ENCODE measurements around the gene C11orf71. TPM values are rescaled to one million over a fixed set of nuclear protein-coding genes. Genes with fewer than 3 reads are reported as not detected.

Gene C11orf71
- total RNA-seq, 6 donors from 2014 or later, result 6.2 to 16.8 (median 8.3) TPM

DNA sequence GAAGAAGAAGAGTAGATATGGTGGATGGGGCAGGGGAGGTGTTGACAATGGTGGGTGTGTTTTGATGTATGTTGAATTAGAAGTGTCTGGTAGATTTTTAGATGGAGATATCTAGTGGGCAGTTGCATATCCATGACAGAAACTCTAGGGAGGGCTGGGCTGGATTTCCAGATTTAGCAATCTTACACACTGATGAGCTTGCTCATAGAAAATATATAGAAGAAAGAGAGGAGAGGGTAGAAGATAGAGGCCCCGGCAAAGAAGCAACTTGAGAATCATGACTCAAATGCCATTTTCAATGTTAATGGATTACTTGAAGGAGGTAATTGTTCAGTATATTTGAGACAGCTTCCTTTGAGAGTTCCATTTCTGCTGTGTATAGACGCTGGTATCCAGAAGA, 47.1 kb upstream of the C11orf71 start:
- Histone ChIP-seq H3K9me3 (no peaks in the 10 kb centered on the region), H3K27ac (no peak overlapping the region), H3K4me3 (no peak overlapping the region), H3K27me3 (no peaks in the 10 kb centered on the region), H3K36me3 (peaks cover 0 to 45% (median 15%) of the 10 kb centered on the region in 4 donors), H3K4me1 (no peaks in the 10 kb centered on the region)
- TF ChIP-seq, protein P1, sequence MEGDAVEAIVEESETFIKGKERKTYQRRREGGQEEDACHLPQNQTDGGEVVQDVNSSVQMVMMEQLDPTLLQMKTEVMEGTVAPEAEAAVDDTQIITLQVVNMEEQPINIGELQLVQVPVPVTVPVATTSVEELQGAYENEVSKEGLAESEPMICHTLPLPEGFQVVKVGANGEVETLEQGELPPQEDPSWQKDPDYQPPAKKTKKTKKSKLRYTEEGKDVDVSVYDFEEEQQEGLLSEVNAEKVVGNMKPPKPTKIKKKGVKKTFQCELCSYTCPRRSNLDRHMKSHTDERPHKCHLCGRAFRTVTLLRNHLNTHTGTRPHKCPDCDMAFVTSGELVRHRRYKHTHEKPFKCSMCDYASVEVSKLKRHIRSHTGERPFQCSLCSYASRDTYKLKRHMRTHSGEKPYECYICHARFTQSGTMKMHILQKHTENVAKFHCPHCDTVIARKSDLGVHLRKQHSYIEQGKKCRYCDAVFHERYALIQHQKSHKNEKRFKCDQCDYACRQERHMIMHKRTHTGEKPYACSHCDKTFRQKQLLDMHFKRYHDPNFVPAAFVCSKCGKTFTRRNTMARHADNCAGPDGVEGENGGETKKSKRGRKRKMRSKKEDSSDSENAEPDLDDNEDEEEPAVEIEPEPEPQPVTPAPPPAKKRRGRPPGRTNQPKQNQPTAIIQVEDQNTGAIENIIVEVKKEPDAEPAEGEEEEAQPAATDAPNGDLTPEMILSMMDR (IDR thresholded peaks at IDR 0.05), result no peak
- TF ChIP-seq EP300 (IDR thresholded peaks at IDR 0.05) (no peak), POLR2AphosphoS5 (IDR thresholded peaks at IDR 0.05) (no peak), POLR2A (IDR thresholded peaks at IDR 0.05) (no peak)
- 93 to 94% methylated on average over 2 of the region's 2 CpGs for WGBS, 2 donors
- ATAC-seq (ENCODE audit: low FRiP score in 2 of 2), result no peak
- no peak for DNase-seq

DNA sequence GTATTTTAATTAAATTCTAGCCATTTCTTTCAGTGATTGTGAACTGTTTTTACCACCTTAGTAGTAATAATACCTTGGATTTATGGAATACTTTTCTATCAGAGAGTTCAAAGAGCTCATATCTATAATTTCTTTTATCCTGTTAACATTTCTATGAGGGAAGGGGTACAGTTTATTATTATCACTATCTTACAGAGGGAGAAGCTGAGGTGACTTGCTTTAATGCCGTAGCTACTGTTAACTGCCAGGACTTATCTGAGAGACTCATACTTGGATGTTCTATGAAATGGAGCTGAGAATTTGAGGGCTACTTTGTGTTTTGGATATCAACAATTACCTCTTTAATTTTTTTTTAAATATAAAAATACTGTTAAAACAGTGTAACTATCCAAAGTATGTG, 42.2 kb upstream of the C11orf71 start:
- TF ChIP-seq, protein P1 (IDR thresholded peaks at IDR 0.05), result no peak
- Histone ChIP-seq H3K27ac (no peak overlapping the region), H3K27me3 (no peaks in the 10 kb centered on the region), H3K36me3 (peaks cover 0 to 16% (median 7%) of the 10 kb centered on the region in 4 donors), H3K4me1 (peaks cover 16 to 20% (median 18%) of the 10 kb centered on the region in 4 donors), H3K9me3 (no peaks in the 10 kb centered on the region), H3K4me3 (no peak overlapping the region)
- WGBS, 2 donors, result 97 to 100% methylated on average over 1 of the region's 1 CpG
- DNase-seq, result no peak
- no peak for ATAC-seq (ENCODE audit: low FRiP score in 2 of 2)

DNA sequence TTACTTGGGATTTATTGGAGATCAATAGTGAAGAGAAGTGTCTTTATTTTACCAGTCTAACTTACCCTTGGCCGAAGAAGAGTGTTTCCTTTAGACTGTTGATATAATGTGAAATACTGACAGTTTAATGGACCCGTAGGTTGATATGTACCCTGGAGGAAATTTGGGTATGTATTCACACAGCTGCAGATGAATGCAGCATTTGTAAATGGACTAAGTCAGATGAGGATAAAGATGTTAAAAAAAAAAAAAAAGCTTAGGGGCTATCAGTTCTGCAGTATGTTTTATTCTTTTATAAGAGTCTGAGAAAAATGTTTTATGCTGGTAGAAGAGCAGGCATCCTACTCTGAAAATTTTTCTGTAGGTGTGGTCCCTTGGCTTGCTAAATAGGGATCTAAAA, 41.6 kb upstream of the C11orf71 start:
- ATAC-seq (ENCODE audit: low FRiP score in 2 of 2) (no peak), DNase-seq (no peak)
- Histone ChIP-seq H3K27me3 (no peaks in the 10 kb centered on the region), H3K4me1 (peaks cover 16 to 20% (median 18%) of the 10 kb centered on the region in 4 donors), H3K36me3 (peaks cover 0 to 16% (median 7%) of the 10 kb centered on the region in 4 donors), H3K9me3 (no peaks in the 10 kb centered on the region), H3K27ac (no peak overlapping the region), H3K4me3 (no peak overlapping the region)
- 87 to 90% methylated on average over 2 of the region's 2 CpGs for WGBS, 2 donors
- TF ChIP-seq POLR2A (IDR thresholded peaks at IDR 0.05), result no peak
- no peak for TF ChIP-seq POLR2AphosphoS5 (IDR thresholded peaks at IDR 0.05)
- no peak for TF ChIP-seq EP300 (IDR thresholded peaks at IDR 0.05)
- TF ChIP-seq, protein P1 (IDR thresholded peaks at IDR 0.05), result no peak

- 76 to 86% methylated on average over 7 of the region's 7 CpGs for WGBS, 2 donors
- H3K4me3 ChIP-seq, result peak overlapping the region in 1 of 4 donors; percentile 96
- no peaks in the 10 kb centered on the region for H3K27me3 ChIP-seq
- DNase-seq (no peak), ATAC-seq (ENCODE audit: low FRiP score in 2 of 2) (no peak)
- H3K9me3 ChIP-seq, result no peaks in the 10 kb centered on the region
- H3K4me1 ChIP-seq, result peaks cover 16 to 20% (median 18%) of the 10 kb centered on the region in 4 donors
- H3K36me3 ChIP-seq, result peaks cover 0 to 11% (median 4%) of the 10 kb centered on the region in 4 donors
- TF ChIP-seq EP300 (IDR thresholded peaks at IDR 0.05), result no peak
- no peak for TF ChIP-seq POLR2A (IDR thresholded peaks at IDR 0.05)
- no peak for TF ChIP-seq POLR2AphosphoS5 (IDR thresholded peaks at IDR 0.05)
- TF ChIP-seq, protein P1 (IDR thresholded peaks at IDR 0.05), result no peak
- no peak overlapping the region for H3K27ac ChIP-seq
These were observed 40.9 kb upstream of the C11orf71 start for GRCh38 chr11:114440971-114441763.
